ENCODE results near the gene SCRT2. TPM values are rescaled to one million over a fixed set of nuclear protein-coding genes. Genes with fewer than 3 reads are reported as not detected.

Gene SCRT2
- polyA plus RNA-seq, 1 of the 3 experiments (the other 2 are of a cell fraction), result not detected

DNA sequence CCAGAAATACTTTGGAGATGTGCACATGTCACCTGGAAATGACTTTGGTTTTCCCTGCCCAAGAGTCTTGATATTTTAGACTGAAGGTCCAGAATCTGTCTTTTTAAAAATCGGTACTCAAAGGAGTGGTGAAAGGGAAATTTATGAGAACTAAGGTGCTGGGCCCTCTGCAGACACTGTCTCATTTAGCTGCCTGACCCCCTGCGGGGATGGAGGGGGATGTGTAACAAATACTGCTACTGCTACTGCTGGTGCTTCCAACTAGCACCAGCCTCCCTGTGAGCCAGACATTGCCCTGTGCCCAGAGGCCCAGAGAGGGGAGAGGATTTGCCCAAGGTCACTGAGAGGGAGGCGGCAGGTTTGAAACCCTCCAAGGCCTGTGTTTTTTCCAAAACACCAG lies 7.0 kb downstream of the SCRT2 start (continued):
- TF ChIP-seq, protein P1, sequence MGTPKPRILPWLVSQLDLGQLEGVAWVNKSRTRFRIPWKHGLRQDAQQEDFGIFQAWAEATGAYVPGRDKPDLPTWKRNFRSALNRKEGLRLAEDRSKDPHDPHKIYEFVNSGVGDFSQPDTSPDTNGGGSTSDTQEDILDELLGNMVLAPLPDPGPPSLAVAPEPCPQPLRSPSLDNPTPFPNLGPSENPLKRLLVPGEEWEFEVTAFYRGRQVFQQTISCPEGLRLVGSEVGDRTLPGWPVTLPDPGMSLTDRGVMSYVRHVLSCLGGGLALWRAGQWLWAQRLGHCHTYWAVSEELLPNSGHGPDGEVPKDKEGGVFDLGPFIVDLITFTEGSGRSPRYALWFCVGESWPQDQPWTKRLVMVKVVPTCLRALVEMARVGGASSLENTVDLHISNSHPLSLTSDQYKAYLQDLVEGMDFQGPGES (IDR thresholded peaks at IDR 0.05; ENCODE audit: low read depth, low read length), result no peak
- TF ChIP-seq MXI1 (IDR thresholded peaks at IDR 0.05; ENCODE audit: low read depth, low read length), result no peak
- no peak for TF ChIP-seq FOXJ3 (CRISPR knock-in tag; IDR thresholded peaks at IDR 0.05)
- no peak for TF ChIP-seq JUND (IDR thresholded peaks at IDR 0.05)

DNA sequence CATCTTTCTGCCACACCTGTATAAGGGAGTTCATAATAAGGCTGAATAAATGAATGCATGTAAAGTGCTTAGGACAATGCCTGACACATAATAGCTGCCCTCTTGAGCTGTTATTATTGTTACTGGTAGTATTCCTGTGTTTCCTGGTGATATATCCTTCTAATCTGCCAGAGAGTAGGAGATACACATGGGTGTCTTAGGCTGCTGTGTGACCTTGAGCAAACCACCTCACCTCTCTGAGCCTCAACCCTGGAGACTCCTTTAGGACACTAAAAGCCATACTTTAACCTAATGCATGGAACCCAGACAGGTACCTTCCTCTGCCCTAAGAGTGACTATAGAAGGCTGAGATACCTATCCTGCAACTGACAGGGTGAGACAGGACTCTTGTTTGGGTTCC lies 7.6 kb downstream of the SCRT2 start:
- H3K4me1 ChIP-seq (ENCODE audit: control insufficient read depth in 1 of 2, insufficient read depth in 2 of 2, low read depth in 1 of 2, low read length in 1 of 2), result peaks cover 0 to 2% of the 10 kb centered on the region in 2 experiments; a peak in 1 of 4 replicates
- no peaks in the 10 kb centered on the region for H3K79me2 ChIP-seq (ENCODE audit: insufficient read depth)
- no peak overlapping the region for H3K4me3 ChIP-seq (ENCODE audit: low read depth in 2 of 2, low read length in 1 of 2)
- CTCF ChIA-PET, result interaction anchor here (0.6 to 6.0 kb wide), 24 partner anchors 9 to 113 kb away, joined by 3 to 76 read pairs (median 10); partner anchors contain the start of genes SCRT2 and SRXN1
- H3K9me2 ChIP-seq, result no peaks in the 10 kb centered on the region
- no peak overlapping the region for H2AFZ ChIP-seq (ENCODE audit: low read depth)
- H3K27me3 ChIP-seq (ENCODE audit: insufficient read depth), result peaks cover 3% of the 10 kb centered on the region; the same call in 1 of the 2 replicates
- H3K9ac ChIP-seq, result no peak overlapping the region
- no peaks in the 10 kb centered on the region for H3K36me3 ChIP-seq (replicated peaks in 1 of 2; ENCODE audit: control insufficient read depth in 1 of 2, insufficient read depth in 2 of 2, low read length in 1 of 2)
- no peak for DNase-seq
- POLR2A ChIA-PET, result interaction anchor here (1.9 kb wide), 1 partner anchor 32 kb away, joined by 4 read pairs; no protein-coding TSS in a partner anchor
- no peak for TF ChIP-seq RAD21 (IDR thresholded peaks at IDR 0.05; ENCODE audit: low read length)
- TF ChIP-seq, protein P2, sequence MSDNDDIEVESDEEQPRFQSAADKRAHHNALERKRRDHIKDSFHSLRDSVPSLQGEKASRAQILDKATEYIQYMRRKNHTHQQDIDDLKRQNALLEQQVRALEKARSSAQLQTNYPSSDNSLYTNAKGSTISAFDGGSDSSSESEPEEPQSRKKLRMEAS (IDR thresholded peaks at IDR 0.05; ENCODE audit: low read depth), result no peak
- TF ChIP-seq RXRA (IDR thresholded peaks at IDR 0.05; ENCODE audit: borderline replicate concordance, low read depth), result no peak
- TF ChIP-seq, protein P3, sequence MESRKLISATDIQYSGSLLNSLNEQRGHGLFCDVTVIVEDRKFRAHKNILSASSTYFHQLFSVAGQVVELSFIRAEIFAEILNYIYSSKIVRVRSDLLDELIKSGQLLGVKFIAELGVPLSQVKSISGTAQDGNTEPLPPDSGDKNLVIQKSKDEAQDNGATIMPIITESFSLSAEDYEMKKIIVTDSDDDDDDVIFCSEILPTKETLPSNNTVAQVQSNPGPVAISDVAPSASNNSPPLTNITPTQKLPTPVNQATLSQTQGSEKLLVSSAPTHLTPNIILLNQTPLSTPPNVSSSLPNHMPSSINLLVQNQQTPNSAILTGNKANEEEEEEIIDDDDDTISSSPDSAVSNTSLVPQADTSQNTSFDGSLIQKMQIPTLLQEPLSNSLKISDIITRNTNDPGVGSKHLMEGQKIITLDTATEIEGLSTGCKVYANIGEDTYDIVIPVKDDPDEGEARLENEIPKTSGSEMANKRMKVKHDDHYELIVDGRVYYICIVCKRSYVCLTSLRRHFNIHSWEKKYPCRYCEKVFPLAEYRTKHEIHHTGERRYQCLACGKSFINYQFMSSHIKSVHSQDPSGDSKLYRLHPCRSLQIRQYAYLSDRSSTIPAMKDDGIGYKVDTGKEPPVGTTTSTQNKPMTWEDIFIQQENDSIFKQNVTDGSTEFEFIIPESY (IDR thresholded peaks at IDR 0.05; ENCODE audit: borderline replicate concordance, low read depth), result no peak
- TF ChIP-seq PBX3 (IDR thresholded peaks at IDR 0.05), result no peak
- TF ChIP-seq SIN3A (IDR thresholded peaks at IDR 0.05; ENCODE audit: borderline replicate concordance, low read depth, low read length), result no peak
- TF ChIP-seq EZH2phosphoT487 (IDR thresholded peaks at IDR 0.05; ENCODE audit: borderline replicate concordance, low read depth), result no peak
- no peak for TF ChIP-seq MXI1 (IDR thresholded peaks at IDR 0.05; ENCODE audit: low read depth, low read length)
- no peak for TF ChIP-seq TAF1 (IDR thresholded peaks at IDR 0.05; ENCODE audit: borderline replicate concordance, low read depth, low read length)
- no peak for TF ChIP-seq GATA2 (CRISPR knock-in tag; IDR thresholded peaks at IDR 0.05)
- no peak for TF ChIP-seq JUND (IDR thresholded peaks at IDR 0.05)
- no peak for TF ChIP-seq FOXM1 (IDR thresholded peaks at IDR 0.05; ENCODE audit: low read depth)
- TF ChIP-seq MEF2A (IDR thresholded peaks at IDR 0.05; ENCODE audit: borderline replicate concordance, low read depth), result no peak
- no peak for TF ChIP-seq ELF1 (IDR thresholded peaks at IDR 0.05)
- TF ChIP-seq POLR2AphosphoS5 (IDR thresholded peaks at IDR 0.05; ENCODE audit: low read depth, low read length), result no peak
- TF ChIP-seq TEAD4 (IDR thresholded peaks at IDR 0.05; ENCODE audit: borderline replicate concordance, insufficient read depth), result no peak
- TF ChIP-seq, protein P4, sequence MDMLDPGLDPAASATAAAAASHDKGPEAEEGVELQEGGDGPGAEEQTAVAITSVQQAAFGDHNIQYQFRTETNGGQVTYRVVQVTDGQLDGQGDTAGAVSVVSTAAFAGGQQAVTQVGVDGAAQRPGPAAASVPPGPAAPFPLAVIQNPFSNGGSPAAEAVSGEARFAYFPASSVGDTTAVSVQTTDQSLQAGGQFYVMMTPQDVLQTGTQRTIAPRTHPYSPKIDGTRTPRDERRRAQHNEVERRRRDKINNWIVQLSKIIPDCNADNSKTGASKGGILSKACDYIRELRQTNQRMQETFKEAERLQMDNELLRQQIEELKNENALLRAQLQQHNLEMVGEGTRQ (IDR thresholded peaks at IDR 0.05; ENCODE audit: borderline replicate concordance, low read depth, low read length), result no peak
- TF ChIP-seq NFIC (IDR thresholded peaks at IDR 0.05; ENCODE audit: borderline replicate concordance), result no peak
- no peak overlapping the region for H3K4me2 ChIP-seq
- H3K27ac ChIP-seq (ENCODE audit: low read depth in 2 of 2, low read length in 1 of 2), result no peak overlapping the region
- H4K20me1 ChIP-seq (ENCODE audit: insufficient read depth), result no peaks in the 10 kb centered on the region
- H3F3A ChIP-seq (replicated peaks; ENCODE audit: insufficient read depth), result no peaks in the 10 kb centered on the region
- H3K9me3 ChIP-seq, result no peaks in the 10 kb centered on the region

Data from SK-N-SH (cell line).